K562 (cell line): ENCODE data around the gene PTGES3. TPM values are rescaled to one million over a fixed set of nuclear protein-coding genes. Genes with fewer than 3 reads are reported as not detected.
A peak's percentile ranks its signal among the peaks of the same experiment; 100 is the strongest.
"Not testable (repeated sequence)": the region's sequence is repeated elsewhere in the genome, so short reads cannot be mapped to it uniquely, and the experiment has no call there.

Experiments used
- ATAC-seq: fragments of 200-7000 bp; cut with Tn5 transposase; 3 replicates; pipeline ENCODE4 v1.9.1; 2020; ENCODE audit warnings: moderate library complexity
- BruUV-seq: library from RNA; stranded (reverse); fragments of 400-500 nt; replicated peaks from 2 replicates; lab custom pipeline; 2021; lab: Mats Ljungman, UMichigan
- CTCF ChIA-PET: fragments of 300-600 bp; formaldehyde crosslinking; extraction: SDS; loops from one replicate; lab custom pipeline; 2021; ENCODE audit warnings: low intra/inter-chr PET ratio; lab: Yijun Ruan, JAX
- POLR2A ChIA-PET: fragments of 300-600, 350-650 bp; sonication (Branson Sonifier 250); formaldehyde crosslinking; extraction: SDS; loops from one replicate; lab custom pipeline; 2021; ENCODE audit warnings: antibody characterized with exemption, inconsistent platforms; lab: Yijun Ruan, JAX
- DNase-seq, 4 experiments: peaks; one replicate each; pipeline versions ENCODE4 v3.0.0 to v3.0.0-alpha.2; 2011 to 2018; ENCODE audit warnings: low spot score in 3 of 4, mixed read lengths in 3 of 4; ENCODE audit errors: extremely low read depth in 1 of 4
- FAIRE-seq: peaks from 2 replicates; lab custom pipeline; 2011; peaks lifted over from hg19 to GRCh38; lab: Jason Lieb, UNC
- H2AFZ ChIP-seq: 2 replicates; pipeline ENCODE4 v1.6.0; 2011; ENCODE audit warnings: low read depth, low read length, control low read depth, inconsistent platforms
- H3K27ac ChIP-seq: fragments of 200-600 bp; 3 replicates; pipeline ENCODE4 v1.8.0; 2011; ENCODE audit warnings: low read depth, mild to moderate bottlenecking, control low read depth, inconsistent platforms, low read length, moderate library complexity, mixed read lengths; ENCODE audit errors: extremely low read depth
- H3K27me3 ChIP-seq, 2 experiments: fragments of 300-600 bp in 1 of 2; 2 replicates in 1 of 2; 3 replicates in 1 of 2; pipeline versions ENCODE4 v1.6.0 to v1.8.0; 2011; ENCODE audit warnings: inconsistent platforms in 2 of 2, low read length in 2 of 2, mild to moderate bottlenecking in 1 of 2, mixed read lengths in 1 of 2, moderate library complexity in 1 of 2; ENCODE audit not compliant: control insufficient read depth in 2 of 2, insufficient read depth in 2 of 2
- H3K36me3 ChIP-seq: fragments of 300-600 bp; 3 replicates; pipeline ENCODE4 v1.8.0; 2011; ENCODE audit warnings: mild to moderate bottlenecking, low read length, inconsistent platforms; ENCODE audit not compliant: control insufficient read depth, insufficient read depth
- H3K4me1 ChIP-seq, 2 experiments: fragments of 200-600 bp in 1 of 2; replicated peaks in 1 of 2; 2 replicates in 1 of 2; 3 replicates in 1 of 2; pipeline versions ENCODE4 v1.5.1 to v1.8.0; 2011; ENCODE audit warnings: inconsistent platforms in 2 of 2, low read length in 2 of 2, mild to moderate bottlenecking in 1 of 2, mixed read lengths in 1 of 2, moderate library complexity in 1 of 2; ENCODE audit not compliant: control insufficient read depth in 2 of 2, insufficient read depth in 2 of 2
- H3K4me2 ChIP-seq: 2 replicates; pipeline ENCODE4 v1.6.1; 2011; ENCODE audit warnings: low read length, control low read depth, inconsistent platforms, mixed read lengths; ENCODE audit not compliant: insufficient read depth
- H3K4me3 ChIP-seq: fragments of 200-600 bp; sonication (generic), shearing (Covaris generic); 2 replicates; pipeline ENCODE4 v1.5.1; 2016; ENCODE audit warnings: control low read depth, inconsistent platforms
- H3K79me2 ChIP-seq: fragments of 200-600 bp; 3 replicates; pipeline ENCODE4 v1.8.0; 2011; ENCODE audit warnings: low read length, inconsistent platforms; ENCODE audit not compliant: control insufficient read depth, insufficient read depth
- H3K9ac ChIP-seq, 2 experiments: 2 replicates each; pipeline versions ENCODE4 v1.6.0 to v1.6.1; 2011; ENCODE audit warnings: low read depth in 2 of 2, low read length in 2 of 2, control low read depth in 1 of 2, inconsistent platforms in 1 of 2, mild to moderate bottlenecking in 1 of 2, mixed read lengths in 1 of 2; ENCODE audit not compliant: insufficient read depth in 1 of 2
- H3K9me1 ChIP-seq: one replicate; pipeline ENCODE4 v1.6.0; 2011; ENCODE audit warnings: inconsistent platforms, mild to moderate bottlenecking, low read length, moderate library complexity; ENCODE audit not compliant: control insufficient read depth, insufficient read depth
- H3K9me3 ChIP-seq: replicated peaks from 2 replicates; pipeline ENCODE4 v1.5.1; 2011; ENCODE audit warnings: low read depth, low read length, inconsistent platforms; ENCODE audit not compliant: control insufficient read depth, insufficient read depth
- H4K20me1 ChIP-seq: replicated peaks from 2 replicates; pipeline ENCODE4 v1.6.1; 2011; ENCODE audit warnings: low read length, inconsistent platforms, mixed read lengths; ENCODE audit not compliant: control insufficient read depth, insufficient read depth
- DIDO1 ChIP-seq: fragments of 450-650 bp; IDR thresholded peaks from 2 replicates; pipeline ENCODE4 v1.6.1; 2016; ENCODE audit warnings: low read depth, missing biosample characterization, missing genetic modification characterization
- DPF2 ChIP-seq: fragments of 450-650 bp; IDR thresholded peaks from 2 replicates; pipeline ENCODE4 v1.6.1; 2016
- MEIS2 ChIP-seq: fragments of 450-650 bp; IDR thresholded peaks from 2 replicates; pipeline ENCODE4 v1.6.1; 2014; ENCODE audit warnings: mild to moderate bottlenecking; ENCODE audit not compliant: partially characterized antibody
- NFE2L1 ChIP-seq: fragments of 450-650 bp; IDR thresholded peaks from 2 replicates; pipeline ENCODE4 v1.6.1; 2016; ENCODE audit warnings: missing genetic modification characterization, low read depth, mild to moderate bottlenecking, missing compliant biosample characterization, moderate library complexity, borderline replicate concordance
- RBM34 ChIP-seq: fragments of 200-400 bp; formaldehyde crosslinking; IDR thresholded peaks from 2 replicates; pipeline ENCODE4 v1.6.1; 2018; ENCODE audit warnings: low read length, borderline replicate concordance; ENCODE audit not compliant: insufficient read depth
- SRF ChIP-seq, 2 experiments: fragments of 250-450, 450-650 bp in 1 of 2; sonication (Bioruptor Pico) in 1 of 2; sonication (generic) in 1 of 2; formaldehyde crosslinking; IDR thresholded peaks; 2 replicates each; pipeline versions ENCODE4 v1.5.0 to v1.5.1; 2020 to 2022; ENCODE audit warnings: mild to moderate bottlenecking in 1 of 2, missing genetic modification reagents in 1 of 2
- SUPT5H ChIP-seq: fragments of 450-650 bp; IDR thresholded peaks from 2 replicates; pipeline ENCODE4 v1.6.1; 2016
- XRCC5 ChIP-seq: fragments of 200-400 bp; formaldehyde crosslinking; IDR thresholded peaks from 2 replicates; pipeline ENCODE4 v1.6.1; 2017; ENCODE audit warnings: low read depth, mild to moderate bottlenecking, low read length
- YY1 ChIP-seq, 3 experiments: IDR thresholded peaks; 2 replicates each; pipeline ENCODE4 v1.6.1; 2011; ENCODE audit warnings: low read length in 2 of 3, mild to moderate bottlenecking in 2 of 3, moderate library complexity in 2 of 3, borderline replicate concordance in 1 of 3, control low read depth in 1 of 3, low read depth in 1 of 3; ENCODE audit not compliant: insufficient read depth in 3 of 3, insufficient replicate concordance in 2 of 3, control insufficient read depth in 1 of 3, insufficient read length in 1 of 3; ENCODE audit errors: extremely low read depth in 1 of 3
- WGBS: fragments of 100-300 bp; shearing (Covaris generic); methylation state at CpG from one replicate; pipeline ENCODE4 v1.1.6; 2016; ENCODE audit warnings: low coverage, mixed read lengths; ENCODE audit not compliant: insufficient coverage; ENCODE audit errors: missing lambda C conversion rate; 5-methylcytosine and 5-hydroxymethylcytosine counted together
- in situ Hi-C: fragments of 300-500 bp; cut with MboI; formaldehyde crosslinking; loops from 4 replicates; pipeline ENCODE4 v1.15.0; 2018; ENCODE audit warnings: inconsistent platforms, mixed read lengths
- intact Hi-C: fragments of 100-400 bp; cut with micrococcal nuclease; formaldehyde crosslinking; loops from 2 replicates; pipeline ENCODE4 v1.14.2; 2022
- polyA plus RNA-seq, 8 experiments: library from polyadenylated mRNA; depleted of rRNA in 4 of 8; stranded (reverse) in 5 of 8; unstranded in 3 of 8; fragments of >200 nt; fragmentation: Nextera tagmentation in 2 of 8; fragmentation: Illumina TruSeq in 1 of 8; extraction: Ambion mirVana in 2 of 8; extraction: Trizol in 1 of 8; gene quantifications; 2 replicates each; pipeline versions ENCODE4 v1.2.1 to v1.2.3, GENCODE V29; 2011 to 2014; ENCODE audit warnings: inconsistent platforms in 1 of 8, missing spikeins in 1 of 8
- total RNA-seq, 7 experiments: library from RNA; depleted of rRNA in 6 of 7; stranded (reverse); fragments of >200 nt in 6 of 7; fragmentation: Illumina TruSeq in 2 of 7; extraction: Trizol in 2 of 7; gene quantifications; 2 replicates each; pipeline versions ENCODE4 v1.2.1 to v1.2.3, GENCODE V29; 2011 to 2021; ENCODE audit warnings: low replicate concordance in 1 of 7

The PTGES3 gene
- total and polyA plus RNA-seq, 9 of the 15 experiments (the other 6 are each of a cell fraction or from before 2014, with no cell fraction given): 163 to 501 (median 213) TPM

GRCh38 chr12:56704522-56704921 lies 16.4 kb upstream of the PTGES3 start:
- in situ Hi-C loops: not testable (repeated sequence)

GRCh38 chr12:56699020-56699661 lies 11.1 kb upstream of the PTGES3 start:
- Histone ChIP-seq H3K9ac (peak overlapping the region in 1 of 2 experiments; percentile 53; a peak in 2 of 4 replicates), H3K4me2 (peak overlapping the region; percentile 50), H3K79me2 (no peaks in the 10 kb centered on the region), H2AFZ (peak overlapping the region; percentile 88), H4K20me1 (no peaks in the 10 kb centered on the region), H3K4me1 (peaks cover 28 to 35% of the 10 kb centered on the region in 2 experiments), H3K27ac (peak overlapping the region; percentile 80), H3K4me3 (no peak overlapping the region), H3K9me3 (no peaks in the 10 kb centered on the region), H3K36me3 (no peaks in the 10 kb centered on the region), H3K27me3 (no peaks in the 10 kb centered on the region), H3K9me1 (no peaks in the 10 kb centered on the region)
- ChIA-PET CTCF (no interaction called here), POLR2A (interaction anchor here (0.8 to 2.7 kb wide), 5 partner anchors 8 to 14 kb away, joined by 3 to 13 read pairs (median 9); partner anchors contain the start of gene PTGES3)
- intact Hi-C loops: loop anchor here (1.0 kb wide), 1 partner anchor 11 kb away; the partner anchor contains the start of gene PTGES3
- ATAC-seq (peak; percentile 79), DNase-seq (peak in 2 of 4 experiments; percentile 58 to 81), FAIRE-seq (peak; percentile 93)
- WGBS: 1% methylated on average over 3 of the region's 3 CpGs
- in situ Hi-C loops: no loop called here
- TSS peak; percentile 99 for BruUV-seq
- TF ChIP-seq YY1 (IDR thresholded peaks at IDR 0.05; ENCODE audit: borderline replicate concordance in 1 of 3, control insufficient read depth in 1 of 3, extremely low read depth in 1 of 3, insufficient read depth in 3 of 3, insufficient read length in 1 of 3, insufficient replicate concordance in 2 of 3, low read depth in 1 of 3, low read length in 2 of 3) (peak in 1 of 3 experiments; percentile 14), RBM34 (no peak), SUPT5H (no peak), MEIS2 (peak; percentile 83), XRCC5 (no peak), NFE2L1 (tag) (no peak), SRF (CRISPR knock-in tag; IDR thresholded peaks at IDR 0.05) (peak in 1 of 2 experiments; percentile 86; a peak in 2 of 4 replicates), DIDO1 (tag) (no peak), DPF2 (peak; percentile 46; the same call in 1 of the 2 replicates)

More at GRCh38 chr12:56704522-56704921, 16.4 kb upstream of the PTGES3 start:
- H3K4me3 ChIP-seq, H3K27me3 ChIP-seq, BruUV-seq, H3K79me2 ChIP-seq, H4K20me1 ChIP-seq, H3K9ac ChIP-seq, H3K4me2 ChIP-seq, FAIRE-seq, H3K27ac ChIP-seq, H3K9me1 ChIP-seq, H3K9me3 ChIP-seq, intact Hi-C loops, H3K36me3 ChIP-seq, DNase-seq, CTCF ChIA-PET: not testable (repeated sequence)
- WGBS: 49% methylated on average over 5 of the region's 5 CpGs
- peaks cover 3 to 11% of the 10 kb centered on the region in 2 experiments; a peak in 3 of 5 replicates for H3K4me1 ChIP-seq
- POLR2A ChIA-PET: interaction anchor here (0.6 to 2.2 kb wide), 5 partner anchors 9 to 502 kb away, joined by 3 to 7 read pairs (median 6); partner anchors contain the start of genes NACA and PTGES3
- peak in 2 of 3 experiments; percentile 25 to 82 for TF ChIP-seq YY1 (IDR thresholded peaks at IDR 0.05; ENCODE audit: borderline replicate concordance in 1 of 3, control insufficient read depth in 1 of 3, extremely low read depth in 1 of 3, insufficient read depth in 3 of 3, insufficient read length in 1 of 3, insufficient replicate concordance in 2 of 3, low read depth in 1 of 3, low read length in 2 of 3)
- ATAC-seq: 0 out of 3 replicates have a peak, but pooled peaks have one; percentile 8
- H2AFZ ChIP-seq: peak overlapping the region; percentile 55; the same call in 1 of the 2 replicates
